ENCODE data around the gene GAL3ST1. TPM values are rescaled to one million over a fixed set of nuclear protein-coding genes. Genes with fewer than 3 reads are reported as not detected.
"Not testable (repeated sequence)": the region's sequence is repeated elsewhere in the genome, so short reads cannot be mapped to it uniquely, and the experiment has no call there.

GAL3ST1 gene
- total RNA-seq, 1 experiment from 2014 or later = 76.4 TPM

DNA sequence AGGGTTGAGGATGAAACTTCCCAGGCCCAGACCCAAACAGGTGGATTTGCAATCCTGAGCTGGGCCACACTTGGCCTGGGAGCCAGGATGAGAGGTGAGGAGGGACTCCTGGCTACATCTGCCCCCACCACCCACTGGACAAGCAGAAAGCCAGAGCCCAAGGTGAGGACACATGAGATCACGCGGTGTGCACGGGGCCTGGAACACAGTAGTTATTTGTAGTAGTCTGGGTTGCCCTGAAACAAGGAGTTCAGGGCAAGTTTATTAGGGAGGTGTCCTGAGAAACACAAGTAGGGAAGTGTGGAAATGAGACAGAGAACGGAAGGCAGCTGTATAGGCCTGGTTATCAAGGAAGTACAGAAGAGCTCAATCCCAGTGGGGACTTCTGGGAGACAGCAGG, 27.3 kb downstream of the GAL3ST1 start:
- in situ Hi-C loops (cut with HindIII; ENCODE audit: low pct_unique_long_range_greater_than_20kb, low sequenced_read_pairs) = no loop called here
- no peak for DNase-seq (ENCODE audit: low read depth)

GRCh38 chr22:30546616-30547015, 27.8 kb downstream of the GAL3ST1 start, which contains the start of gene SEC14L6:
Gene SEC14L6 (minus strand): TSS chr22:30546741. CDS start chr22:30546682, 59 bp downstream.
- in situ Hi-C loops (cut with HindIII; ENCODE audit: low pct_unique_long_range_greater_than_20kb, low sequenced_read_pairs) = no loop called here
- no peak for DNase-seq (ENCODE audit: low read depth)

- DNase-seq (ENCODE audit: low read depth) = no peak
- in situ Hi-C loops (cut with HindIII; ENCODE audit: low pct_unique_long_range_greater_than_20kb, low sequenced_read_pairs) = no loop called here
Measured at GRCh38 chr22:30542811-30543188, 31.7 kb downstream of the GAL3ST1 start.

DNA sequence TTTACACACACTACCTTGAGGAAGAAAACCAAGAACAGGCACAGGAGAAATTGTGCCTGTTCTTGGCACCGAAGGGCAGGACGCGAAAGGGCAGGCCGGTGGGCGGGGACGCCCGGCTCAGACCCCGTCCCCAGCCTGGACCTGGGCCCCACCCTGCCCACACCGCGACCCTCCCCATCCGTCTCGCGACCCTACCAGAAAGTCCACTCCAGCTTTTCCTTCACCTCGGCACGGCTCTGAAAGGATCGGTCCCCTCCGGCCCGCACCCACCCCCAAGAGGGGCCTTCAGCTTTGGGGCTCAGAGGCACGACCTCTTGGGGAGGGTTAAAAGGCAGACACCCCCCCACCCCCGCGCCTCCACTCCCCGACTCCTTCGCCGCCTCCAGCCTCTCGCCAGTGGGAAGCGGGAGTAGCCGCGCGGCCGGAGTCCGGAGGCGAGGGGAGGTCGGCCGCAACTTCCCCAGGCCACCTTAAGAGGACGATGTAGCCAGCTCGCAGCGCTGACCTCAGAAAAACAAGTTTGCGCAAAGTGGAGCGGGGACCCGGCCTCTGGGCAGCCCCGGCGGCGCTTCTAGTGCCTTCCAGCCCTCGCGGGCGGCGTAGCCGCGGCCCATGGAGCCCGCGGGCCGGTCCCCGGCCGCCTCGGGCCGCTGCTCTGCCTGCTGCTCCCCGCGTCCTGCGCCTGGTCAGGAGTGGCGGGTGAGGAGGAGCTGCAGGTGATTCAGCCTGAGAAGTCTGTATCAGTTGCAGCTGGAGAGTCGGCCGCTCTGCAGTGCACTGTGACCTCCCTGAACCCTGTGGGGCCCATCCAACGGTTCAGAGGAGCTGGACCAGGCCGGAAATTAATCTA, 32.3 kb downstream of the GAL3ST1 start:
- peak; percentile 68 for DNase-seq (ENCODE audit: low read depth)

GRCh38 chr22:30541511-30541910, 33.0 kb downstream of the GAL3ST1 start:
- in situ Hi-C loops (cut with HindIII; ENCODE audit: low pct_unique_long_range_greater_than_20kb, low sequenced_read_pairs) = not testable (repeated sequence)
- peak; percentile 68 for DNase-seq (ENCODE audit: low read depth)

More for the DNA sequence above, 32.3 kb downstream of the GAL3ST1 start:
- in situ Hi-C loops (cut with HindIII; ENCODE audit: low pct_unique_long_range_greater_than_20kb, low sequenced_read_pairs) = no loop called here

DNA sequence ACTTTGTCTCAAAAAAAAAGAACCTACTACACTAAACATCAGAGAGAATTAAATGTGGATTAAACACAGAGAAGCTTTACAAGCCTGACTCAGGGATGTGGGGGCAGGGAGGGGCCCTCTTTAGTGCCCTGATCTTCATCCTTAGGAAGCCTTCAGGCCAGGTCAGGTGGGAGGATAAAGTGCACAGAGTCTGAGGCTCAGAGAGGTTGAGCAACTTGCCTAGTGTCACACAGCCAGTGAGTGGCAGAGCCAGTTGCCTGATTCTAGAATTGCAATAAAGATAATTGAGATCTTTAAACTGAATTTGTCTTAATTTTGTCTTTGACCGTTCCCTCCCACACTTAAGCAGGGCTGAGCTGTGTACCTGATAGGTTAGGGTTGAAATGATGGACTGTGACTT, 35.1 kb downstream of the GAL3ST1 start:
- no peak for DNase-seq (ENCODE audit: low read depth)
- in situ Hi-C loops (cut with HindIII; ENCODE audit: low pct_unique_long_range_greater_than_20kb, low sequenced_read_pairs) = no loop called here

DNA sequence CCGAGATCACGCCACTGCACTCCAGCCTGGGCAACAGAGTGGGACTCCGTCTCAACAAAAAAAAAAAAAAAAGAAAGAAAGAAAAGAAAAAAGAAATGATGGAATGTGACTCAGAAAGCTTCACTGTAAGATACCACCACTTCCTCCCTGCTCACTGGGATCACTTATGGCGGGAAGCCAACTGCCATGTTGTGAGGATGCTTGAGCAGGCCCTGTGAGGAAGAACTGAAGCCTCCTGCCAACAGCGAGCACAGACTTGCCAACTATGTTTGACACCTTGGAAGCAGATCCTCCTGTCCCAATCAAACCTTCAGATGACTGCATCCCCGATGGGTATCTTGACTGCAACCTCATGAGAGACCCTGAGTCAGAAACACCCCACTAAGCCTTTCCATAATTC, 36.2 kb downstream of the GAL3ST1 start:
- in situ Hi-C loops (cut with HindIII; ENCODE audit: low pct_unique_long_range_greater_than_20kb, low sequenced_read_pairs) = no loop called here
- no peak for DNase-seq (ENCODE audit: low read depth)

- DNase-seq (ENCODE audit: low read depth) = no peak
- in situ Hi-C loops (cut with HindIII; ENCODE audit: low pct_unique_long_range_greater_than_20kb, low sequenced_read_pairs) = no loop called here
Measured at GRCh38 chr22:30537083-30537731, 37.3 kb downstream of the GAL3ST1 start.

DNA sequence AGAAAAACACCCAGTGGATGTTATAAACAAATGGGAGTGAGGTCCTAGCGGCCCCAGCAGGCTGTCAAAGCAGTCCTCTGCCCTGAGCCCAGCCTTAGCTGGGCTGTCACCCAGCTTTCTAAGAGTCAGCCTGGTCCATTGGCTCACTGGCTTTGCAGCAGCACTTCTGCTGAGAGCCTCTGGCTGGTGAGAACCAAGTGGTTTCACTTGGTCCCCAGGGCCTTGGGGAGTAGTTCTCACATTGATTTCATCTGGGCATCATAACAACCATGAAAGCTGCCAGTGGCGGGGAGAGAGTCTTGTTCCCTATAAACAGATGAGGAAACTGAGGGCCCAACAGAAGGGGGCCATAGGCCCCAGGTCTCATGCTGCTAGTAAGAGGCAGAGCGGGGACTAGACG, 39.3 kb downstream of the GAL3ST1 start:
- DNase-seq (ENCODE audit: low read depth) = no peak
- in situ Hi-C loops (cut with HindIII; ENCODE audit: low pct_unique_long_range_greater_than_20kb, low sequenced_read_pairs) = no loop called here

GRCh38 chr22:30531651-30532608, 42.5 kb downstream of the GAL3ST1 start:
- DNase-seq (ENCODE audit: low read depth) = no peak
- in situ Hi-C loops (cut with HindIII; ENCODE audit: low pct_unique_long_range_greater_than_20kb, low sequenced_read_pairs) = no loop called here

GRCh38 chr22:30526656-30527055, 47.8 kb downstream of the GAL3ST1 start:
- no peak for DNase-seq (ENCODE audit: low read depth)

DNA sequence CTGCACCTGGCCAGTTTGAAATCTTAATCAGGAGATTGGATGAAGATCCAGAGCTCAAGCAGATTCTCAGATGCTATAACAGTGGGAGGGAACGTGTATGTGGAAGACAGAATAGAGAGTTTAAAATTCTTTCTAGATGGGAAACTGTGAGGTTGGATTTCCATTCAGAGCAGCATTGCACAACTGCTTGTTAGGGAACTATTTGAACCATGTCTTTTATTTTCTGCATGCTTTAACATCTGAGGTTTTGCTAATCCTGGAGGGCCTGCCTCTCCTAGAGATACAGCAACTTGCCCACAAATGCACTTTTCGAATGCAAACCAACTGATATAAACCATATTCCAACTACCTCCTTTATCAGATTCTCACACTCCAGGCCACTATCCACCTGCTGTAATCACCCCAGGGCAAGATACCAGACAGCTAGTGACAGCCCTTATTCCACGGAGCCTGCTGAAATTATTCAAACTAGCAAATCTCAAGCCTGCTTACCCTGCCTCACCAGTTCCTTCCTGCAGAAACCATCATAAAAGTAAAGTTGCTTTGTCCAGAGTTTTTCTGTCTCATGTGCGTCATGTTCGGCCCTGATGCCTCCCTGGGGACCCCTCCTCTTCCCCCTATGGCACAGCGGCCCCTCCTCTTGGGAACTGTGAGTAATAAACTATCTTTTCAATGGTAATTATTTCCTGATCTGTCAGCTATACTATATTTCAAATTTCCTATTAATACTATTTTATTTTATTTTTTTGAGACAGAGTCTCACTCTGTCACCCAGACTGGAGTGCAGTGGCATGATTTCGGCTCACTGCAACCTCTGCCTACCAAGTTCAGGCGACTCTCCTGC, 50.6 kb downstream of the GAL3ST1 start:
- in situ Hi-C loops (cut with HindIII; ENCODE audit: low pct_unique_long_range_greater_than_20kb, low sequenced_read_pairs) = no loop called here
- DNase-seq (ENCODE audit: low read depth) = no peak

More at GRCh38 chr22:30526656-30527055, 47.8 kb downstream of the GAL3ST1 start:
- in situ Hi-C loops (cut with HindIII; ENCODE audit: low pct_unique_long_range_greater_than_20kb, low sequenced_read_pairs) = no loop called here

- in situ Hi-C loops (cut with HindIII; ENCODE audit: low pct_unique_long_range_greater_than_20kb, low sequenced_read_pairs) = no loop called here
- no peak for DNase-seq (ENCODE audit: low read depth)
Measured at GRCh38 chr22:30521368-30522156, 52.9 kb downstream of the GAL3ST1 start.

GRCh38 chr22:30519842-30520425, 54.5 kb downstream of the GAL3ST1 start:
- no peak for DNase-seq (ENCODE audit: low read depth)
- in situ Hi-C loops (cut with HindIII; ENCODE audit: low pct_unique_long_range_greater_than_20kb, low sequenced_read_pairs) = no loop called here

DNA sequence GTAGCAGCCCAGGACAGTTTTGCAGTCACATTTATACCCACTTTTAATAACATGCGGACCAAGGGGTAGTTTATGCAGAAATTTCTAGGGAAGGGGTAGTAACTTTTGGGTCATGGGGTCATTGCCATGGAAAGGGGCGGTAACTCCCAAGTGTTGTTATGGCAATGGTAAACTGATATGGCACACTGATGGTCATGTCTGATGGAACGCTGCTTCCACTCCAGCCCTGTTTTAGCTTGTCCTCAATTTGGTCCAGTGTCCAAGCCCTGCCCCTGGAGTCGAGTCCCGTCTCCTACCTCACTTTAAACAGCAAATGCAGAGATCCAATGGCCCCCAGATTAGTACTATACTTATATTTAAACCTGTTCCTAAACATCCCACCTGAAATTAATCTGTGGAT, 57.7 kb downstream of the GAL3ST1 start:
- in situ Hi-C loops (cut with HindIII; ENCODE audit: low pct_unique_long_range_greater_than_20kb, low sequenced_read_pairs) = no loop called here
- DNase-seq (ENCODE audit: low read depth) = no peak

- in situ Hi-C loops (cut with HindIII; ENCODE audit: low pct_unique_long_range_greater_than_20kb, low sequenced_read_pairs) = no loop called here
- no peak for DNase-seq (ENCODE audit: low read depth)
Measured at GRCh38 chr22:30516273-30516672, 58.2 kb downstream of the GAL3ST1 start.

DNA sequence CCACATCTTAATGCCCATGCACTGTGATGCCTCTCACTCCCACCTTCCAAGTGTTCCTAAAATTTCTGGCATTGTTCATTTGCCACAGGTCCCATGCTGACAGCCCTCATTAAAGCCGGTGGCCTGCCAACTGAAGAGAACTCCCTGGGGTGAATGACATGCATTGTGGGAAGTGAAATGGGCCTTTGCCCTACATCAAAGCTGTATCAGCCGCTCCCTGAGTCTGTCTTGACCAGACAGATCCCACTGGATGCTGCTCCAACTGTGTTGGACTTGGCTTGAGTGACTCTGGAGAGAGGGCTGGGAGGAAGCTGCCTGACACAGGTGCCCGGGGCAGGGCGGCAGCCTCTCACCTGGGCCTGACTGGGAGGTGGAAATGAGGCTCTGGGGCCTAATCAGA, 60.2 kb downstream of the GAL3ST1 start:
- in situ Hi-C loops (cut with HindIII; ENCODE audit: low pct_unique_long_range_greater_than_20kb, low sequenced_read_pairs) = no loop called here
- no peak for DNase-seq (ENCODE audit: low read depth)

Measured in Caki2 (cell line).